DMS114 treated with DMSO at 0.1 percent for 48 hours (cell line): ENCODE data around the gene OPTN.
"Not testable (repeated sequence)": the region's sequence is repeated elsewhere in the genome, so short reads cannot be mapped to it uniquely, and the experiment has no call there.

Source experiments
- DNase-seq: peaks from one replicate; lab custom pipeline; 2025; ENCODE audit not compliant: unreplicated experiment; lab: John Stamatoyannopoulos, UW

The OPTN gene

GRCh38 chr10:13118784-13119410 is 18.9 kb downstream of the OPTN start:
- DNase-seq = no peak

- no peak for DNase-seq
Observed at GRCh38 chr10:13120786-13121499, 21.0 kb downstream of the OPTN start.

GRCh38 chr10:13121500-13121854 is 21.5 kb downstream of the OPTN start:
- no peak for DNase-seq

GRCh38 chr10:13136651-13137050 is 36.7 kb downstream of the OPTN start:
- DNase-seq = no peak

GRCh38 chr10:13139150-13139549 is 39.2 kb downstream of the OPTN start:
- DNase-seq = no peak

- no peak for DNase-seq
Observed at GRCh38 chr10:13139676-13140075, 39.7 kb downstream of the OPTN start.

- no peak for DNase-seq
Observed at GRCh38 chr10:13140627-13141190, 40.7 kb downstream of the OPTN start.

GRCh38 chr10:13143766-13144165 is 43.8 kb downstream of the OPTN start:
- no peak for DNase-seq

GRCh38 chr10:13144814-13145213 is 44.9 kb downstream of the OPTN start:
- DNase-seq = no peak

- no peak for DNase-seq
Observed at GRCh38 chr10:13146379-13146778, 46.4 kb downstream of the OPTN start.

- DNase-seq = no peak
Observed at GRCh38 chr10:13147161-13147560, 47.2 kb downstream of the OPTN start.

- DNase-seq = no peak
Observed at GRCh38 chr10:13152296-13152695, 52.3 kb downstream of the OPTN start.

- not testable (repeated sequence) for DNase-seq
Observed at GRCh38 chr10:13155860-13156259, 55.9 kb downstream of the OPTN start.

- DNase-seq = no peak
Observed at GRCh38 chr10:13158401-13158800, 58.4 kb downstream of the OPTN start.

- DNase-seq = peak; percentile 98
Observed at GRCh38 chr10:13160934-13161856, 61.2 kb downstream of the OPTN start, which contains the start of gene MCM10. MCM10 (plus strand) TSS chr10:13161558; CDS start chr10:13164203, 2,645 bp downstream.

- no peak for DNase-seq
Observed at GRCh38 chr10:13161857-13162271, 61.9 kb downstream of the OPTN start.

GRCh38 chr10:13163859-13164258 is 63.9 kb downstream of the OPTN start:
- DNase-seq = no peak

GRCh38 chr10:13165177-13165576 is 65.2 kb downstream of the OPTN start:
- no peak for DNase-seq

GRCh38 chr10:13167568-13167967 is 67.6 kb downstream of the OPTN start:
- no peak for DNase-seq

- DNase-seq = no peak
Observed at GRCh38 chr10:13168781-13169180, 68.8 kb downstream of the OPTN start.

- DNase-seq = no peak
Observed at GRCh38 chr10:13173616-13174015, 73.7 kb downstream of the OPTN start.
